NB4 (cell line): ENCODE data around the gene GDPD5.

Source experiments
- CTCF ChIP-seq: IDR thresholded peaks from one replicate; pipeline ENCODE4 v1.5.1; 2012; ENCODE audit warnings: low read depth, low read length
- MAX ChIP-seq: IDR thresholded peaks from 2 replicates; pipeline ENCODE4 v1.6.1; 2011; ENCODE audit warnings: low read depth, low read length
- POLR2A ChIP-seq: IDR thresholded peaks from 2 replicates; pipeline ENCODE4 v1.6.1; 2011; ENCODE audit warnings: mild to moderate bottlenecking; ENCODE audit not compliant: insufficient read length; ENCODE audit errors: extremely low read depth

GRCh38 chr11:75520688-75521087 is 5.1 kb downstream of the GDPD5 start:
- TF ChIP-seq CTCF = no peak
- no peak for TF ChIP-seq POLR2A
- no peak for TF ChIP-seq MAX
